GM12873 (cell line): Measurements from ENCODE around the gene MLNR.

Experiments used
- TF ChIP-seq, protein P1 (sequence below): IDR thresholded peaks from 2 replicates; pipeline ENCODE4 v1.5.1; 2012; ENCODE audit warnings: low read depth, mild to moderate bottlenecking, moderate library complexity, low read length, control low read depth; ENCODE audit not compliant: insufficient read depth; ENCODE audit errors: missing control alignments

The MLNR gene

DNA sequence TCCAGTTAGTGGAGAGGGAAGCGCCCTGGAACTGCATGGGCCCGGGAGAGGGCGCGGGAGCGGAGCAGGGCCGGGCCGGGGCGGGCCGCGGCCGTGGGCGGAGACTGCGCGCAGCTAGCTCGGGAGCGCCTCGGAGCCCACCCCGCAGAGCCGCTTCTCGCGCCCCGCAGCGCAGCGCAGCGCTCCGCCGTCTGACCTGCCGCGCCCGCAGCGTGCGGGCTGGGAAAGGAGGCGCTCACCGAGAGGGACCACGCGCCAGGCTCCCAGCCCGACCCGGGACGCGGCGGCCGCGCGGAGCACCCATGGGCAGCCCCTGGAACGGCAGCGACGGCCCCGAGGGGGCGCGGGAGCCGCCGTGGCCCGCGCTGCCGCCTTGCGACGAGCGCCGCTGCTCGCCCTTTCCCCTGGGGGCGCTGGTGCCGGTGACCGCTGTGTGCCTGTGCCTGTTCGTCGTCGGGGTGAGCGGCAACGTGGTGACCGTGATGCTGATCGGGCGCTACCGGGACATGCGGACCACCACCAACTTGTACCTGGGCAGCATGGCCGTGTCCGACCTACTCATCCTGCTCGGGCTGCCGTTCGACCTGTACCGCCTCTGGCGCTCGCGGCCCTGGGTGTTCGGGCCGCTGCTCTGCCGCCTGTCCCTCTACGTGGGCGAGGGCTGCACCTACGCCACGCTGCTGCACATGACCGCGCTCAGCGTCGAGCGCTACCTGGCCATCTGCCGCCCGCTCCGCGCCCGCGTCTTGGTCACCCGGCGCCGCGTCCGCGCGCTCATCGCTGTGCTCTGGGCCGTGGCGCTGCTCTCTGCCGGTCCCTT, at the start of gene MLNR:
Gene MLNR (plus strand): TSS at position 303 of the 820 bp plus-strand sequence. CDS start 0 bp downstream, at position 303.
- TF ChIP-seq, protein P1, sequence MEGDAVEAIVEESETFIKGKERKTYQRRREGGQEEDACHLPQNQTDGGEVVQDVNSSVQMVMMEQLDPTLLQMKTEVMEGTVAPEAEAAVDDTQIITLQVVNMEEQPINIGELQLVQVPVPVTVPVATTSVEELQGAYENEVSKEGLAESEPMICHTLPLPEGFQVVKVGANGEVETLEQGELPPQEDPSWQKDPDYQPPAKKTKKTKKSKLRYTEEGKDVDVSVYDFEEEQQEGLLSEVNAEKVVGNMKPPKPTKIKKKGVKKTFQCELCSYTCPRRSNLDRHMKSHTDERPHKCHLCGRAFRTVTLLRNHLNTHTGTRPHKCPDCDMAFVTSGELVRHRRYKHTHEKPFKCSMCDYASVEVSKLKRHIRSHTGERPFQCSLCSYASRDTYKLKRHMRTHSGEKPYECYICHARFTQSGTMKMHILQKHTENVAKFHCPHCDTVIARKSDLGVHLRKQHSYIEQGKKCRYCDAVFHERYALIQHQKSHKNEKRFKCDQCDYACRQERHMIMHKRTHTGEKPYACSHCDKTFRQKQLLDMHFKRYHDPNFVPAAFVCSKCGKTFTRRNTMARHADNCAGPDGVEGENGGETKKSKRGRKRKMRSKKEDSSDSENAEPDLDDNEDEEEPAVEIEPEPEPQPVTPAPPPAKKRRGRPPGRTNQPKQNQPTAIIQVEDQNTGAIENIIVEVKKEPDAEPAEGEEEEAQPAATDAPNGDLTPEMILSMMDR, result peak; percentile 41

- TF ChIP-seq, protein P1, result no peak
Observed at GRCh38 chr13:49171359-49171758, 48.8 kb upstream of the MLNR start.

GRCh38 chr13:49183672-49184325, 36.3 kb upstream of the MLNR start:
- TF ChIP-seq, protein P1, result no peak

- TF ChIP-seq, protein P1, result no peak
Observed at GRCh38 chr13:49184621-49185020, 35.5 kb upstream of the MLNR start.

- TF ChIP-seq, protein P1, result no peak
Observed at GRCh38 chr13:49185264-49185663, 34.9 kb upstream of the MLNR start.

DNA sequence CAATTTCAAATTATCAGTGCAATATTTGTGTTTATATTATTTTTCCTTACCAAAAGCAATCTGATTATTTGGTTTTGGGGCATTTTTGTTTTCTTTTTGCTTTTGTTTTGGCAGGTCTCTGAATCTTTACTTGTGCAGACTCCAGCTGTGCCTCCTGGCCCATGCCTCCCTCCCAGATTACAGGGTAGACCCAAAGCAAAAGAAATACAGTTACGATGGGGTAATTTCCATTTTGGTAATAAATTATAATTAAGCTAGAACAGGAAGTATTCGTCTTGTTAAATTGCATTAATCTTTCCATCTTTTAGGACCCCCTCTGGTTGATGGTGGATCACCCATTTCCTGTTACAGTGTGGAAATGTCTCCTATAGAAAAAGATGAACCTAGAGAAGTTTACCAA, 29.2 kb upstream of the MLNR start:
- TF ChIP-seq, protein P1, result no peak

GRCh38 chr13:49206641-49207040, 13.5 kb upstream of the MLNR start:
- TF ChIP-seq, protein P1, result no peak
